HepG2 (cell line): ENCODE results near the gene TCERG1L. TPM values are rescaled to one million over a fixed set of nuclear protein-coding genes. Genes with fewer than 3 reads are reported as not detected.

Source experiments
- ATAC-seq: fragments of 200-7000 bp; cut with Tn5 transposase; 3 replicates; pipeline ENCODE4 v1.9.1; 2020; ENCODE audit warnings: mild to moderate bottlenecking, moderate library complexity
- BruUV-seq: library from RNA; stranded (reverse); fragments of 400-500 nt; replicated peaks from 2 replicates; lab custom pipeline; 2021; lab: Mats Ljungman, UMichigan
- CTCF ChIA-PET: fragments of 300-600 bp; formaldehyde crosslinking; extraction: SDS; loops from one replicate; lab custom pipeline; 2021; ENCODE audit warnings: low total read pairs, inconsistent platforms, low intra/inter-chr PET ratio; lab: Yijun Ruan, JAX
- POLR2A ChIA-PET: fragments of 350-600 bp; sonication (Branson Sonifier 250); formaldehyde crosslinking; loops from one replicate; lab custom pipeline; 2020; ENCODE audit warnings: antibody characterized with exemption, inconsistent platforms; lab: Yijun Ruan, JAX
- DNase-seq: peaks from one replicate; pipeline ENCODE4 v3.0.0-alpha.2; 2015; ENCODE audit warnings: low spot score
- FAIRE-seq: peaks from 3 replicates; lab custom pipeline; 2011; peaks lifted over from hg19 to GRCh38; lab: Jason Lieb, UNC
- H2AFZ ChIP-seq: one replicate; pipeline ENCODE4 v1.6.1; 2011; ENCODE audit warnings: low read length, inconsistent platforms
- H3K27ac ChIP-seq: fragments of 300-600 bp; 3 replicates; pipeline ENCODE4 v1.8.0; 2011; ENCODE audit warnings: mixed run types, mild to moderate bottlenecking, mixed read lengths, low read length, inconsistent platforms; ENCODE audit not compliant: insufficient read depth; ENCODE audit errors: extremely low read length
- H3K27me3 ChIP-seq, 2 experiments: fragments of 200-600 bp in 1 of 2; 2 replicates in 1 of 2; 3 replicates in 1 of 2; pipeline versions ENCODE4 v1.6.0 to v1.8.0; 2011; ENCODE audit warnings: low read length in 2 of 2, mild to moderate bottlenecking in 2 of 2, moderate library complexity in 2 of 2, inconsistent platforms in 1 of 2; ENCODE audit not compliant: insufficient read depth in 2 of 2, control insufficient read depth in 1 of 2
- H3K36me3 ChIP-seq, 2 experiments: fragments of 200-600 bp in 1 of 2; replicated peaks in 1 of 2; 2 replicates in 1 of 2; 3 replicates in 1 of 2; pipeline versions ENCODE4 v1.5.1 to v1.8.0; 2011; ENCODE audit warnings: low read length in 2 of 2, inconsistent platforms in 1 of 2; ENCODE audit not compliant: insufficient read depth in 2 of 2, control insufficient read depth in 1 of 2
- H3K4me1 ChIP-seq: 2 replicates; pipeline ENCODE4 v1.5.1; 2012; ENCODE audit warnings: low read length, inconsistent platforms; ENCODE audit not compliant: insufficient read depth
- H3K4me2 ChIP-seq: 2 replicates; pipeline ENCODE4 v1.6.0; 2011; ENCODE audit warnings: low read depth, low read length, inconsistent platforms
- H3K4me3 ChIP-seq, 3 experiments: fragments of 200-600 bp in 1 of 3; sonication (generic), shearing (Covaris generic) in 1 of 3; replicated peaks in 1 of 3; 2 replicates each; pipeline ENCODE4 v1.5.1; 2011 to 2016; ENCODE audit warnings: low read length in 3 of 3, inconsistent platforms in 2 of 3, low read depth in 2 of 3, mild to moderate bottlenecking in 2 of 3, control low read depth in 1 of 3, mixed read lengths in 1 of 3; ENCODE audit not compliant: insufficient read depth in 1 of 3
- H3K79me2 ChIP-seq: one replicate; pipeline ENCODE4 v1.6.1; 2011; ENCODE audit warnings: low read length, inconsistent platforms; ENCODE audit not compliant: insufficient read depth
- H3K9ac ChIP-seq: 2 replicates; pipeline ENCODE4 v1.6.0; 2011; ENCODE audit warnings: mild to moderate bottlenecking, low read depth, low read length, inconsistent platforms; ENCODE audit not compliant: insufficient read depth
- H3K9me3 ChIP-seq: 2 replicates; pipeline ENCODE4 v1.5.1; 2012; ENCODE audit warnings: mild to moderate bottlenecking, low read length
- H4K20me1 ChIP-seq: 2 replicates; pipeline ENCODE4 v1.6.0; 2011; ENCODE audit warnings: inconsistent platforms, mild to moderate bottlenecking, low read length, moderate library complexity; ENCODE audit not compliant: insufficient read depth
- CBFB ChIP-seq: sonication (generic); formaldehyde crosslinking; IDR thresholded peaks from 2 replicates; pipeline ENCODE4 v1.4.0; 2020; ENCODE audit warnings: missing genetic modification reagents
- EZH2 ChIP-seq: conservative IDR thresholded peaks from 2 replicates; pipeline ENCODE4 v1.6.1; 2012; ENCODE audit warnings: mild to moderate bottlenecking, low read depth, low read length, moderate library complexity
- GFI1 ChIP-seq: sonication (generic); formaldehyde crosslinking; IDR thresholded peaks from 2 replicates; pipeline ENCODE4 v1.5.0; 2020; ENCODE audit warnings: missing genetic modification reagents, mild to moderate bottlenecking, borderline replicate concordance
- HNF4A ChIP-seq: sonication (generic); formaldehyde crosslinking; IDR thresholded peaks from 2 replicates; pipeline ENCODE4 v1.4.0; 2020; ENCODE audit warnings: missing genetic modification reagents
- SAFB2 ChIP-seq: sonication (generic); formaldehyde crosslinking; IDR thresholded peaks from 2 replicates; pipeline ENCODE4 v1.5.1; 2020; ENCODE audit warnings: missing genetic modification reagents, low read depth, mild to moderate bottlenecking, borderline replicate concordance
- ZNF615 ChIP-seq: sonication (generic); formaldehyde crosslinking; IDR thresholded peaks from 2 replicates; pipeline ENCODE4 v1.5.0; 2020; ENCODE audit warnings: mild to moderate bottlenecking, missing genetic modification reagents, borderline replicate concordance
- ZNF672 ChIP-seq: sonication (generic); formaldehyde crosslinking; IDR thresholded peaks from 2 replicates; pipeline ENCODE4 v1.8.1; 2022; ENCODE audit warnings: missing genetic modification reagents
- ZNF850 ChIP-seq: sonication (generic); formaldehyde crosslinking; conservative IDR thresholded peaks from 2 replicates; pipeline ENCODE4 v1.9.0; 2021; ENCODE audit warnings: mild to moderate bottlenecking, missing genetic modification reagents
- WGBS: methylation state at CpG from one replicate; pipeline ENCODE4 v1.1.6; 2017; ENCODE audit warnings: low lambda C conversion rate; 5-methylcytosine and 5-hydroxymethylcytosine counted together
- in situ Hi-C: cut with HindIII; loops from 2 replicates; pipeline ENCODE4 v1.10.0; 2017; ENCODE audit warnings: low pct_unique_long_range_greater_than_20kb; ENCODE audit not compliant: extremely low pct_ligation_motif_present
- intact Hi-C: fragments of 100-400 bp; cut with micrococcal nuclease; formaldehyde crosslinking; loops from one replicate; pipeline ENCODE4 v1.10.0; 2022; ENCODE audit not compliant: unreplicated experiment
- polyA plus RNA-seq, 8 experiments: library from polyadenylated mRNA; depleted of rRNA in 3 of 8; stranded (reverse) in 7 of 8; unstranded in 1 of 8; fragments of >200 nt; fragmentation: Illumina TruSeq in 4 of 8; extraction: Trizol in 4 of 8; gene quantifications; 2 replicates each; pipeline versions ENCODE4 v1.2.1 to v1.2.3, GENCODE V29; 2011 to 2016; ENCODE audit warnings: low read depth in 4 of 8, missing spikeins in 1 of 8, mixed read lengths in 1 of 8; ENCODE audit not compliant: insufficient read depth in 1 of 8
- total RNA-seq, 5 experiments: library from RNA; depleted of rRNA; stranded (reverse); fragments of >200 nt; fragmentation: Illumina TruSeq; extraction: Trizol; gene quantifications; 2 replicates each; pipeline ENCODE4 v1.2.3, GENCODE V29; 2016; ENCODE audit warnings: low read depth in 1 of 5
- TF ChIP-seq, protein P1 (sequence below), 2 experiments: sonication (generic) in 1 of 2; formaldehyde crosslinking in 1 of 2; IDR thresholded peaks; 2 replicates each; pipeline versions ENCODE4 v1.6.1 to v1.9.0; 2014 to 2022; ENCODE audit warnings: antibody characterized with exemption in 1 of 2, borderline replicate concordance in 1 of 2, inconsistent platforms in 1 of 2, low read depth in 1 of 2, missing genetic modification reagents in 1 of 2
- TF ChIP-seq, protein P2 (sequence below): sonication (generic); formaldehyde crosslinking; IDR thresholded peaks from 2 replicates; pipeline ENCODE4 v1.4.0; 2020; ENCODE audit warnings: missing genetic modification reagents
- TF ChIP-seq, protein P3 (sequence below): IDR thresholded peaks from 2 replicates; pipeline ENCODE4 v1.6.1; 2016; ENCODE audit warnings: low read depth, control low read depth

The TCERG1L gene
- total and polyA plus RNA-seq, 2 of the 13 experiments (the other 11 are each of a cell fraction or from before 2014, with no cell fraction given), result not detected

DNA sequence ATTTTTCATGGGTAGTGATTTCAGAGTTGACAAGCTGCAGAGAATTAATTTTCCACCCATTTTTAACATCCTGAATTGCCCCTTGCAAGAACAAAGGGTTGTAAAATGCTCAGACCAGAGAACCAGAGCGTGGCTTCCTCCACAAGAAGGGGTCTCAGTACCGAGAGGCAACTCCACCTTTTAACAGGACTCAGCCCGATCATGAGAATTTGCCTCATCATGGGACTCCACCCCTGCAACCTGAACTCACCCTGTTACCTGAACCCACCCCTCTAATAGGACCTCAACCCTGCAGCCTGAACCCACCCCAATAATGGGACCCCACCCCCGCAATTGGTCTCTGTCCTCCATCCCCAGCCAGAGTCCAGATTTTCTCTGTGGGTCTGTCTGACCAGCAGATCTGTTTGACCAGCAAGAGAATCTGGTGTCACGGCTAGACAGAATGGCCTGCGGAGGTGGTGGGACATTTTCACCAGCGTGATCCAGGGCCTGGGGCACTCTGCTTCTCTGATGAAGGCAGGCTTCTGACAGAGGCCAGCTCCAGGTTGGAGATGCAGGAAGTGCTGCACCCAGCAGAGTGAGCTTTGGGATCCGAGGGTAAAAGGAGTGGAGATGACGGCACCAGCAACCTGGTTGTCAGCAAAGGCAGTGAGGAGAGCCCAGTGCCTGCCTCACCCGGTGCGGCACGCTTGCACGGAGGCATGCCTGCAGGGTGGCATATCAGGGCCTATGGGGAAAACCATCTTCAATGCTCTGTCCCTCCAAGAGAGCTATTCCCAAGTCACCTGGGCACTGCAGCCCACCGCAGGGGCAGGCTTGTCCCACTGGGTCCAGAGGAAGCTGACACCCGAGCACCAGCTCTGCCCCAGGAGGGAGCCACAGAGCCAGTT is 136.6 kb downstream of the TCERG1L start:
- peaks cover 2 to 7% of the 10 kb centered on the region in 2 experiments; a peak in 4 of 5 replicates for H3K27me3 ChIP-seq
- POLR2A ChIA-PET, result no interaction called here
- H4K20me1 ChIP-seq, result no peaks in the 10 kb centered on the region
- no peak overlapping the region for H3K4me3 ChIP-seq
- H3K4me2 ChIP-seq, result no peak overlapping the region
- no peak for DNase-seq
- no peak for ATAC-seq
- H3K9ac ChIP-seq, result no peak overlapping the region
- no peaks in the 10 kb centered on the region for H3K79me2 ChIP-seq
- CTCF ChIA-PET, result no interaction called here
- peaks cover 15% of the 10 kb centered on the region for H3K9me3 ChIP-seq
- in situ Hi-C loops, result no loop called here
- intact Hi-C loops, result no loop called here
- H3K36me3 ChIP-seq, result no peaks in the 10 kb centered on the region
- no peak overlapping the region for H3K27ac ChIP-seq
- H2AFZ ChIP-seq, result no peak overlapping the region
- no TSS peak for BruUV-seq
- no peaks in the 10 kb centered on the region for H3K4me1 ChIP-seq
- 4% methylated on average over 4 of the region's 15 CpGs for WGBS
- FAIRE-seq, result no peak
- TF ChIP-seq EZH2, result no peak
- no peak for TF ChIP-seq GFI1 (CRISPR knock-in tag)
- no peak for TF ChIP-seq ZNF850 (CRISPR knock-in tag)
- no peak for TF ChIP-seq CBFB (CRISPR knock-in tag)
- TF ChIP-seq ZNF615 (CRISPR knock-in tag), result no peak
- TF ChIP-seq, protein P1, sequence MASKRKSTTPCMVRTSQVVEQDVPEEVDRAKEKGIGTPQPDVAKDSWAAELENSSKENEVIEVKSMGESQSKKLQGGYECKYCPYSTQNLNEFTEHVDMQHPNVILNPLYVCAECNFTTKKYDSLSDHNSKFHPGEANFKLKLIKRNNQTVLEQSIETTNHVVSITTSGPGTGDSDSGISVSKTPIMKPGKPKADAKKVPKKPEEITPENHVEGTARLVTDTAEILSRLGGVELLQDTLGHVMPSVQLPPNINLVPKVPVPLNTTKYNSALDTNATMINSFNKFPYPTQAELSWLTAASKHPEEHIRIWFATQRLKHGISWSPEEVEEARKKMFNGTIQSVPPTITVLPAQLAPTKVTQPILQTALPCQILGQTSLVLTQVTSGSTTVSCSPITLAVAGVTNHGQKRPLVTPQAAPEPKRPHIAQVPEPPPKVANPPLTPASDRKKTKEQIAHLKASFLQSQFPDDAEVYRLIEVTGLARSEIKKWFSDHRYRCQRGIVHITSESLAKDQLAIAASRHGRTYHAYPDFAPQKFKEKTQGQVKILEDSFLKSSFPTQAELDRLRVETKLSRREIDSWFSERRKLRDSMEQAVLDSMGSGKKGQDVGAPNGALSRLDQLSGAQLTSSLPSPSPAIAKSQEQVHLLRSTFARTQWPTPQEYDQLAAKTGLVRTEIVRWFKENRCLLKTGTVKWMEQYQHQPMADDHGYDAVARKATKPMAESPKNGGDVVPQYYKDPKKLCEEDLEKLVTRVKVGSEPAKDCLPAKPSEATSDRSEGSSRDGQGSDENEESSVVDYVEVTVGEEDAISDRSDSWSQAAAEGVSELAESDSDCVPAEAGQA (IDR thresholded peaks at IDR 0.05; ENCODE audit: low read depth), result no peak
- TF ChIP-seq, protein P1 (CRISPR knock-in tag; IDR thresholded peaks at IDR 0.05; ENCODE audit: borderline replicate concordance), result no peak
- TF ChIP-seq, protein P2, sequence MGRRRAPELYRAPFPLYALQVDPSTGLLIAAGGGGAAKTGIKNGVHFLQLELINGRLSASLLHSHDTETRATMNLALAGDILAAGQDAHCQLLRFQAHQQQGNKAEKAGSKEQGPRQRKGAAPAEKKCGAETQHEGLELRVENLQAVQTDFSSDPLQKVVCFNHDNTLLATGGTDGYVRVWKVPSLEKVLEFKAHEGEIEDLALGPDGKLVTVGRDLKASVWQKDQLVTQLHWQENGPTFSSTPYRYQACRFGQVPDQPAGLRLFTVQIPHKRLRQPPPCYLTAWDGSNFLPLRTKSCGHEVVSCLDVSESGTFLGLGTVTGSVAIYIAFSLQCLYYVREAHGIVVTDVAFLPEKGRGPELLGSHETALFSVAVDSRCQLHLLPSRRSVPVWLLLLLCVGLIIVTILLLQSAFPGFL (CRISPR knock-in tag), result no peak
- TF ChIP-seq, protein P3, sequence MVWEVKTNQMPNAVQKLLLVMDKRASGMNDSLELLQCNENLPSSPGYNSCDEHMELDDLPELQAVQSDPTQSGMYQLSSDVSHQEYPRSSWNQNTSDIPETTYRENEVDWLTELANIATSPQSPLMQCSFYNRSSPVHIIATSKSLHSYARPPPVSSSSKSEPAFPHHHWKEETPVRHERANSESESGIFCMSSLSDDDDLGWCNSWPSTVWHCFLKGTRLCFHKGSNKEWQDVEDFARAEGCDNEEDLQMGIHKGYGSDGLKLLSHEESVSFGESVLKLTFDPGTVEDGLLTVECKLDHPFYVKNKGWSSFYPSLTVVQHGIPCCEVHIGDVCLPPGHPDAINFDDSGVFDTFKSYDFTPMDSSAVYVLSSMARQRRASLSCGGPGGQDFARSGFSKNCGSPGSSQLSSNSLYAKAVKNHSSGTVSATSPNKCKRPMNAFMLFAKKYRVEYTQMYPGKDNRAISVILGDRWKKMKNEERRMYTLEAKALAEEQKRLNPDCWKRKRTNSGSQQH (CRISPR knock-in tag), result no peak
- TF ChIP-seq SAFB2 (CRISPR knock-in tag), result no peak
- TF ChIP-seq ZNF672 (CRISPR knock-in tag), result no peak
- TF ChIP-seq HNF4A (CRISPR knock-in tag), result no peak
